ENCODE measurements around the gene LIN28B.
"Not testable (repeated sequence)": the region's sequence is repeated elsewhere in the genome, so short reads cannot be mapped to it uniquely, and the experiment has no call there.

DNA sequence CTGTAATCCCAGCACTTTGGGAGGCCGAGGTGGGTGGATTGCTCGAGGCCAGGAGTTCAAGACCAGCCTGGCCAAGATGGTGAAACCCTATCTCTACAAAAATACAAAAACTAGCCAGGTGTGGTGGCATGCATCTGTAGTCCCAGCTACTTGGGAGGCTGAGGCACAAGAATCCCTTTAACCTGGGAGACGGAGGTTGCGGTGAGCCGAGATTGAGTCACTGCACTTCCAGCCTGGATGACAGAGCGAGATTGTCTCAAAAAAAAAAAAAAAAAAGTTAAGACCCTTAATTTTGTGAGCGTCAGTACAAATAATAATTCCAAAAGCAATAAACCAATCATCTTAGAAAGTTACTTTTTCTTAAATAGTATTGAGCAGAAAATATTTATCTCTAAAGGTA lies 36.7 kb downstream of the LIN28B start:
- TF ChIP-seq, protein P1, sequence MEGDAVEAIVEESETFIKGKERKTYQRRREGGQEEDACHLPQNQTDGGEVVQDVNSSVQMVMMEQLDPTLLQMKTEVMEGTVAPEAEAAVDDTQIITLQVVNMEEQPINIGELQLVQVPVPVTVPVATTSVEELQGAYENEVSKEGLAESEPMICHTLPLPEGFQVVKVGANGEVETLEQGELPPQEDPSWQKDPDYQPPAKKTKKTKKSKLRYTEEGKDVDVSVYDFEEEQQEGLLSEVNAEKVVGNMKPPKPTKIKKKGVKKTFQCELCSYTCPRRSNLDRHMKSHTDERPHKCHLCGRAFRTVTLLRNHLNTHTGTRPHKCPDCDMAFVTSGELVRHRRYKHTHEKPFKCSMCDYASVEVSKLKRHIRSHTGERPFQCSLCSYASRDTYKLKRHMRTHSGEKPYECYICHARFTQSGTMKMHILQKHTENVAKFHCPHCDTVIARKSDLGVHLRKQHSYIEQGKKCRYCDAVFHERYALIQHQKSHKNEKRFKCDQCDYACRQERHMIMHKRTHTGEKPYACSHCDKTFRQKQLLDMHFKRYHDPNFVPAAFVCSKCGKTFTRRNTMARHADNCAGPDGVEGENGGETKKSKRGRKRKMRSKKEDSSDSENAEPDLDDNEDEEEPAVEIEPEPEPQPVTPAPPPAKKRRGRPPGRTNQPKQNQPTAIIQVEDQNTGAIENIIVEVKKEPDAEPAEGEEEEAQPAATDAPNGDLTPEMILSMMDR (IDR thresholded peaks at IDR 0.05): not testable (repeated sequence)
- not testable (repeated sequence) for TF ChIP-seq POLR2A (IDR thresholded peaks at IDR 0.05)
